IPS-18a (cell line): ENCODE results near the gene JHY.

ENCODE experiments used
- H3K27ac ChIP-seq: one replicate; pipeline ENCODE4 v1.5.1; 2013; ENCODE audit warnings: low read length
- H3K27me3 ChIP-seq: one replicate; pipeline ENCODE4 v1.6.1; 2013; ENCODE audit warnings: mild to moderate bottlenecking, low read length; ENCODE audit not compliant: control insufficient read depth, insufficient read depth
- H3K36me3 ChIP-seq: one replicate; pipeline ENCODE4 v1.6.1; 2013; ENCODE audit warnings: low read depth, low read length; ENCODE audit not compliant: control insufficient read depth
- H3K4me1 ChIP-seq: one replicate; pipeline ENCODE4 v1.6.1; 2013; ENCODE audit warnings: low read depth, low read length; ENCODE audit not compliant: control insufficient read depth
- H3K4me3 ChIP-seq: one replicate; pipeline ENCODE4 v1.5.1; 2013; ENCODE audit warnings: low read length
- H3K9ac ChIP-seq: one replicate; pipeline ENCODE4 v1.6.1; 2013; ENCODE audit warnings: mild to moderate bottlenecking, low read length, moderate library complexity
- H3K9me3 ChIP-seq: one replicate; pipeline ENCODE4 v1.6.1; 2013; ENCODE audit warnings: low read depth, low read length; ENCODE audit not compliant: control insufficient read depth

The JHY gene

DNA sequence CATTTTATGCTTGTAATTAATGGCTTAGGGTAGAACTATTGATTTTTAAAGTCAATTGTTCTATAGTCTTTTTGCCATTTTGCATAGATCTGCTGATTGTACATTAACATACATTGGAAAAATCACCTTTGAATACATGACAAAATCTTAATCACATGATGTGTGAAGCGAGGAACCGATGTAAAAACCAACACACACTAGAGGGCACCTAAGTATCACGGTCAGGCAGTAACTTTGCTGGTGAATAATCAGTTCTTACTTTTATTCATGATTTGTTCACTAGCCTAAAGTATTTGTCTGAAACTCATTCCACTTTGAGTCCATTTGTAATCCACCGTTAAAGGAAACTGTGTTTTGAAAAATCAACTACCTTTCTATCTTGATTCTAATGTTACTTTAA, 28.2 kb downstream of the JHY start:
- H3K4me3 ChIP-seq: no peak overlapping the region
- H3K9ac ChIP-seq: no peak overlapping the region
- no peak overlapping the region for H3K27ac ChIP-seq
- H3K36me3 ChIP-seq: no peaks in the 10 kb centered on the region
- H3K4me1 ChIP-seq: no peaks in the 10 kb centered on the region
- H3K9me3 ChIP-seq: no peaks in the 10 kb centered on the region
- no peaks in the 10 kb centered on the region for H3K27me3 ChIP-seq

DNA sequence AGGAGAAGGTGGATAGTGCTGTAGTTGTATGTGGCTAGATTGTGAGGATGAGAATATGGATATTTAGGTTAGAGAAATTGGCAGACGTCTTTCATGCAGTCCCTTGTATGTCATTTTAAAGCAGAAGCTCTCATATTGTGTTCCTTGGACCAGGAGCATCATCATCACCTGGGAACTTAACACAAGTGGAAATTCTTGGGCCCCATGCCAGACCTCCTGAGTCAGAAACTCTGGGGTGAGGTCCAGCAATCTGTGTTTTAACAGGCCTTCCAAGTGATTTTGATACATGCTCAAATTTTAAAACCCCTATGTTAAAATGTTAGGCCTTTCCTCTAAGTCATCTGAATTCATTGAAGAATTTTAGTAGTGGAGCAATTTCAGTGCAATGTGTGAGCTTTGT, 34.8 kb downstream of the JHY start:
- H3K27ac ChIP-seq: no peak overlapping the region
- H3K4me1 ChIP-seq: peaks cover 12% of the 10 kb centered on the region
- no peak overlapping the region for H3K4me3 ChIP-seq
- no peaks in the 10 kb centered on the region for H3K27me3 ChIP-seq
- H3K36me3 ChIP-seq: no peaks in the 10 kb centered on the region
- no peaks in the 10 kb centered on the region for H3K9me3 ChIP-seq
- H3K9ac ChIP-seq: no peak overlapping the region

DNA sequence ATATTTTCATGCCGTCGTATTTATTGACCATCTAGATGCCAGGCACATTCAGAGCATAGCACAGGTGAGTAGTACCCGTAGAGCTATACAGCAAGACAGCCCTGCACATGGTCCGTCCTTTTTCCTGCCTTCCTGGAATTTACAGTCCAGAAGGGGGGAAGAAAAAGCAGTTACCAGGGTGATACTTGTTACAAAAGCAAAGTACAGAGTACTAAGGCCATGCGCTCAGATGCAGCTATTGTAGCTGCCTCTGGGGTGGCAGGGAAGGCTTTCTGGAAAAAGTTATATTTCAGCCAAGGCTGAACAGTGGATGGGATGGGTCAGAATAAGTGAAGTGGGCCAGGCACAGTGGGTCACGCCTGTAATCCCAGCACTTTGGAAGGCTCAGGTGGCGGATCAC, 36.2 kb downstream of the JHY start:
- H3K4me1 ChIP-seq: peaks cover 12% of the 10 kb centered on the region

DNA sequence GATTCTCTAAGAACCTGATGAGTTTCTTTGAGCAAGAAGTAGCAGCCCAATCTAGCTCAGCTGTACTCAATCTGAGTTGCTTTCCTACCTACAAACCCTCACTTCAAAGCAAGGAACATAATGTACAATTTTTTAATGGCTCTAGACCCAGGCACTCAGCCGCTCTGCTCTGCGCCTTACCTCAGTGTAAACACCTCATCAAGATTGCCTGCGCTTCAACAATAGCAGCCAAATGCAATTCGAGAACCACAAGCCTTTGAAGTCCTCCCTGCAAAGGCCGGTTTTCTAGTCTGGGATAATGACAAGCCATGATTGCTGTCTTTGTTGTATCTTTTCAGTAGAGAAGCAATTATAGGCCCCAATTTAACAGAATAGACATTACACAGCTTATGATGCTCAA, 38.0 kb downstream of the JHY start:
- no peak overlapping the region for H3K27ac ChIP-seq

More for the DNA sequence above, 36.2 kb downstream of the JHY start:
- Histone ChIP-seq H3K27me3 (no peaks in the 10 kb centered on the region), H3K9ac (no peak overlapping the region), H3K27ac (no peak overlapping the region), H3K9me3 (no peaks in the 10 kb centered on the region), H3K36me3 (no peaks in the 10 kb centered on the region), H3K4me3 (no peak overlapping the region)

DNA sequence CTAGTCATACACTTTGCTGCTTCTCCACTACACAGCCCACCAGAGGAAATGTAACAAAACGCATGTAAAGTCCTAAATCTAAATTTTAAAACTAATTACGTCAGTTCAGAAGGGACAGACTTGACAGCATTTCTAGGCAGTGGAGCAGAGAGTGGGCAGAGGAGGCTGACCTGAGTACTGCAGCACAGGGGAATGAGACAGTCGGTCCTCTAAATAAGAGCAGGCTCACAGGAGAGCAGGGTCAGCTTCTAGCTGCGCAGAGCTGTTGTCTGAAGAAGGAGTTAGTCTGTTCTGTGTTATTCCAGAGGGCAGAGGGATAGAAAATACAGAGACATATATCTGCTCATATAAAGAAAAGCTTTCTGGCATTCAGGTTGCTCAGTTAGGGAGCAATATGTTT, 40.3 kb downstream of the JHY start:
- Histone ChIP-seq H3K4me1 (peaks cover 12% of the 10 kb centered on the region), H3K4me3 (no peak overlapping the region), H3K9me3 (no peaks in the 10 kb centered on the region), H3K27ac (no peak overlapping the region), H3K9ac (no peak overlapping the region), H3K27me3 (no peaks in the 10 kb centered on the region), H3K36me3 (no peaks in the 10 kb centered on the region)

More for the DNA sequence above, 38.0 kb downstream of the JHY start:
- Histone ChIP-seq H3K27me3 (no peaks in the 10 kb centered on the region), H3K4me3 (no peak overlapping the region), H3K9me3 (no peaks in the 10 kb centered on the region), H3K4me1 (peaks cover 12% of the 10 kb centered on the region), H3K36me3 (no peaks in the 10 kb centered on the region), H3K9ac (no peak overlapping the region)

DNA sequence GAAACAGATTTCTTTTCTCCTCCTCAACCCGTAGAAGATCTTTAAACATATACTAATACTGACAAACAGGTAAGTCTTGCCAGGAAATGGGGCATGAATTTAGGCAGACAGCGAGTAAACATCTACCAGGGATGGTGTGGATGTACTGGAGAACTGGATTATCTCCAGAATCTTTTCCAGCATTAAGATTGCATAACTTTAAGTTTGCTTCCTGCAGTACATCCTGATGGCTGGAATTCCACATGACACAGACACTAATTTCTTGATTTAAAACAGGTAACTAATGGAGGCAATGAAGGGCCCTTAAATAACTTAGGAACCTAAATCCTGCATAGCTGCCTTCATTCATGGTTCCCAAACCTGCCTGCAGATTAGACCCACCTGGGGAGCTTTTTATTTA, 40.7 kb downstream of the JHY start:
- Histone ChIP-seq H3K9ac (no peak overlapping the region), H3K27ac (no peak overlapping the region), H3K4me1 (peaks cover 12% of the 10 kb centered on the region), H3K9me3 (no peaks in the 10 kb centered on the region), H3K36me3 (no peaks in the 10 kb centered on the region), H3K27me3 (no peaks in the 10 kb centered on the region), H3K4me3 (no peak overlapping the region)

DNA sequence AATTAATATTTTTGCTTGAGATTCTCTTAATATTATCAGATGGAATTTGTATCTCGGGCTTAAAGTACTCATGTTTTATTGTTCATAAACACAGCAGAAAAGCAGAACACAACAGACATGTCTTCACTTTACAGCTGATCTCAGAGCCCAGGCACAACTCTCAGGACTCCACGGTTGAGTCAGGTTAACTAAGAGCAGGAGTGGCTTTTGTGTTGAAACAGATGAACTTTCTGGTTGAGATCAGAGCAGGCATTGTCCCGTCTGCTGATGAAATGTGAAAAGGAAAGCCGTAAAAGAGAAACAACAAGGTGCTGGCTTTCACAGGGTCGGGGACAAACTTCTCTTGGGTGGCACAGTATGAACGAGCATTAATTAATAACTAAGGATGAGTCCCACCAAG, 49.0 kb downstream of the JHY start:
- Histone ChIP-seq H3K27me3 (no peaks in the 10 kb centered on the region), H3K27ac (no peak overlapping the region), H3K4me1 (no peaks in the 10 kb centered on the region), H3K9me3 (no peaks in the 10 kb centered on the region), H3K36me3 (no peaks in the 10 kb centered on the region), H3K9ac (no peak overlapping the region), H3K4me3 (no peak overlapping the region)

DNA sequence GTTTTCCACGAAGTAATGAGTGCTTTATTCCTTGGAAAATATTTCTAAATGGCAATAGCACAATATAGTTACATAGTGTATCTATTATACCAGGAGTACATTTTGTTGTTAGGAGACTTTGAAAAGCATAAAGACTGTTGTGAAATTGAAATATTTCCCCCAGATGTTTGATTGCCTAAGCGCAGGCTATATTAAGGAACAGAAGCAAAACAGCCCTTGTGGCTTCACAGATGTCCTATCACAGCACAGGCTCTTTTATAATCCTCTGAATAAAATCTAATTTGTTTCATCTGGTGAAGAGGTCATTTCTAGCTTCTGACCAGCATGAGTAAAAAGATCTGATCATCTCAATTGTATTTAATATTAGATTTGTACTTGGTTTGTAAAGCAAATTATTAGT, 50.9 kb downstream of the JHY start:
- Histone ChIP-seq H3K4me1 (no peaks in the 10 kb centered on the region), H3K27me3 (no peaks in the 10 kb centered on the region), H3K36me3 (no peaks in the 10 kb centered on the region), H3K9ac (no peak overlapping the region), H3K9me3 (no peaks in the 10 kb centered on the region), H3K4me3 (no peak overlapping the region), H3K27ac (no peak overlapping the region)

DNA sequence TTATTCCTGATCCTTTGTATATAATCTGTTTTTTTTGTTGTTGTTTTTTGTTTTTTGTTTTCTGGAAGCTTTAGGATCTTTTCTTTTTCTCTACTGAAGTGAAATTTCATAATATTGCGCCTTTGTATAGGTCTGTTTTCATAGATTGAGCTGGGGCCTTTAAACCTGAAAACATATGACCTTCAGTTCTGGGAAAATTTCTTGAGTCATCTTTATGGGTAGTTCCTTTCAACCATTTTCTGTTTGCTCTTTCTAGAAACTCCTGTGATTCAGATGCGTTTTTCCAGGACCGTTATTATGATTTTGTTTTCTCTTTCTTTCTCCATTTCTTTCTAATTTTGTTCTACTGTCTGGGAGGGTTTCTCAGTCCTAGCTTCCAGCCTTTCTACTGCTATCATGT, 55.4 kb downstream of the JHY start:
- no peak overlapping the region for H3K27ac ChIP-seq
- H3K27me3 ChIP-seq: no peaks in the 10 kb centered on the region
- H3K4me1 ChIP-seq: no peaks in the 10 kb centered on the region
- H3K9me3 ChIP-seq: no peaks in the 10 kb centered on the region
- no peaks in the 10 kb centered on the region for H3K36me3 ChIP-seq
- H3K4me3 ChIP-seq: no peak overlapping the region
- H3K9ac ChIP-seq: no peak overlapping the region

DNA sequence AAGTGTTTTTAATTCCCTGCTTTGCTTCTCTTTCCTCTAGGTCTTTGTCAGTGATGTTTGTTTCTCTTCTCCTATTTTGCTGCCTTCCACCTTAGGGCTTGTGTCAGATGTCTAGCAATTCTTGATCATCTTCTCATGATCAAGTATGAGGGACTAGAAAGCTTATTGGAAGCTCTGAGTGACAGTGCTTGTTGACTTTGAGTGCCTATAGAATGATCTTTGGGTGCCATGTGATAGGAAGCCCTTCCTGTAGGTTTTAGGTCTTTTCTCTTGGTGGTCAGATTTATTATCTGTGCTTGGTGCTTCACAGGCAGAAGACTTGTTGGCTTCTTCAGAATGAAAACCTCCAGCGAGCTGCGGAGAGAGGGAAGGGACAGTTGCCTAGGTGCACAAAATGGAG, 56.0 kb downstream of the JHY start:
- no peak overlapping the region for H3K27ac ChIP-seq
- H3K9me3 ChIP-seq: no peaks in the 10 kb centered on the region
- no peaks in the 10 kb centered on the region for H3K36me3 ChIP-seq
- H3K9ac ChIP-seq: no peak overlapping the region
- no peaks in the 10 kb centered on the region for H3K4me1 ChIP-seq
- no peaks in the 10 kb centered on the region for H3K27me3 ChIP-seq
- H3K4me3 ChIP-seq: no peak overlapping the region

DNA sequence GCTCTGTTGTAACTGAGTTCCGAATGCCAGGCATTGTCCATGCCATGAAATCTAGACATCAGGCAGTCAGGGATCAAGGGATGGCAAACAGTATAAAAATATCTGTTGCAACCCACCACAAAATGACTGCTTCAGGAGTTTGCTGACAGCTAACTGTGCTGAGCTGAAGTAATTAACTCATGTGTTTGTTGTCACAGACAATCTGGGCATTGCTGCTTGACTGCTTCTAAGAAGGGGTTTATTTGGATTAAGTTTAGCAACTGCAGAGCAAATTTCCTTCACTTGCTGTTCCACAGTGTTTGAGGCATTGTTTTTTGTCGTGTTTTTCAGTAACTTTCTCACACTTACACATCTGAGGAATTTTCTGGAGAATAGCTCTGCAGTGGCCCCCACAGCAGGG, 68.7 kb downstream of the JHY start:
- Histone ChIP-seq H3K4me3 (no peak overlapping the region), H3K36me3 (no peaks in the 10 kb centered on the region), H3K9ac (no peak overlapping the region), H3K4me1 (peaks cover 9% of the 10 kb centered on the region), H3K9me3 (no peaks in the 10 kb centered on the region), H3K27me3 (peaks cover 6% of the 10 kb centered on the region), H3K27ac (no peak overlapping the region)

DNA sequence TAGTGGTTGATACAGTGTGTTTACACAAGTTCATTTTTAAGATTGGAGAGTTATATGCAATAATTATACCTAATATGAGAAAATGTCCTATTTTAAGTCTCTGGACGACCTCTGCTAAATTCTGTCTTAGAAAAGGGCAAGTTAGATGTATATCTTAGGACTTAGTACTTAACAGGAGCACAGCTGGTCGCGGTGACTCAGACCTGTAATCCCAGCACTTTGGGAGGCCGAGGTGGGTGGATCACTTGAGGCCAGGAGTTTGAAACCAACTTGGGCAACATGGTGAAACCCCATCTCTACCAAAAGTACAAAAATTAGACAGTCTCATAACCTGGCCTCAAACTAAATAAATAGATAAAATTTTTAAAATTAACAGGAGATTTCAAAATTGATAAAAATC, 71.9 kb downstream of the JHY start:
- H3K4me1 ChIP-seq: peaks cover 9% of the 10 kb centered on the region
- no peaks in the 10 kb centered on the region for H3K36me3 ChIP-seq
- H3K9me3 ChIP-seq: no peaks in the 10 kb centered on the region
- H3K27ac ChIP-seq: no peak overlapping the region
- H3K4me3 ChIP-seq: no peak overlapping the region
- H3K9ac ChIP-seq: no peak overlapping the region
- no peaks in the 10 kb centered on the region for H3K27me3 ChIP-seq
